ENCODE measurements around the gene APBB1IP.
A peak's percentile ranks its signal among the peaks of the same experiment; 100 is the strongest.

APBB1IP gene

DNA sequence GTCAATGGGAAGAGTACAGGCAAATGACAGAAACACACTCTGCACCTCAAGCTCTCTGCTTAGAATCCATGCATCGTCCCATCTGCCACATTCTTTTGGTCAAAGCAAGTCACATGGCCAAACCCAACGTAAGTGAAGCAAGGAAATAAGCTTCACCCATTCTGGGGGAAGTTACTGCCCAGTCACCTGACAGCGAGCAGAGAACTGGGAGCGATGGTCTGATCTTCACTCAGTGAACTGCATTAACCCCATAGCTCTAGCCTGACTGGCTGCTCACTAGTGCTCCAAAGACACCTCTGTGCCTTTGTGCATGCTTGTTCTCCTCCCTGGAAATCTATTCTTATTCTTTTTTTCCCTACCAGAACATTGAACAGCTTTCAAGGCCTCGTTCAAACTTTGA, 89.9 kb downstream of the APBB1IP start:
- TF ChIP-seq, protein P1, sequence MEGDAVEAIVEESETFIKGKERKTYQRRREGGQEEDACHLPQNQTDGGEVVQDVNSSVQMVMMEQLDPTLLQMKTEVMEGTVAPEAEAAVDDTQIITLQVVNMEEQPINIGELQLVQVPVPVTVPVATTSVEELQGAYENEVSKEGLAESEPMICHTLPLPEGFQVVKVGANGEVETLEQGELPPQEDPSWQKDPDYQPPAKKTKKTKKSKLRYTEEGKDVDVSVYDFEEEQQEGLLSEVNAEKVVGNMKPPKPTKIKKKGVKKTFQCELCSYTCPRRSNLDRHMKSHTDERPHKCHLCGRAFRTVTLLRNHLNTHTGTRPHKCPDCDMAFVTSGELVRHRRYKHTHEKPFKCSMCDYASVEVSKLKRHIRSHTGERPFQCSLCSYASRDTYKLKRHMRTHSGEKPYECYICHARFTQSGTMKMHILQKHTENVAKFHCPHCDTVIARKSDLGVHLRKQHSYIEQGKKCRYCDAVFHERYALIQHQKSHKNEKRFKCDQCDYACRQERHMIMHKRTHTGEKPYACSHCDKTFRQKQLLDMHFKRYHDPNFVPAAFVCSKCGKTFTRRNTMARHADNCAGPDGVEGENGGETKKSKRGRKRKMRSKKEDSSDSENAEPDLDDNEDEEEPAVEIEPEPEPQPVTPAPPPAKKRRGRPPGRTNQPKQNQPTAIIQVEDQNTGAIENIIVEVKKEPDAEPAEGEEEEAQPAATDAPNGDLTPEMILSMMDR (IDR thresholded peaks at IDR 0.05; ENCODE audit: low read depth, low read length) = no peak
- no peak overlapping the region for H3K4me3 ChIP-seq (replicated peaks in 1 of 2; ENCODE audit: low read depth in 2 of 2, low read length in 2 of 2)
- DNase-seq (ENCODE audit: low read depth in 2 of 2) = no peak

DNA sequence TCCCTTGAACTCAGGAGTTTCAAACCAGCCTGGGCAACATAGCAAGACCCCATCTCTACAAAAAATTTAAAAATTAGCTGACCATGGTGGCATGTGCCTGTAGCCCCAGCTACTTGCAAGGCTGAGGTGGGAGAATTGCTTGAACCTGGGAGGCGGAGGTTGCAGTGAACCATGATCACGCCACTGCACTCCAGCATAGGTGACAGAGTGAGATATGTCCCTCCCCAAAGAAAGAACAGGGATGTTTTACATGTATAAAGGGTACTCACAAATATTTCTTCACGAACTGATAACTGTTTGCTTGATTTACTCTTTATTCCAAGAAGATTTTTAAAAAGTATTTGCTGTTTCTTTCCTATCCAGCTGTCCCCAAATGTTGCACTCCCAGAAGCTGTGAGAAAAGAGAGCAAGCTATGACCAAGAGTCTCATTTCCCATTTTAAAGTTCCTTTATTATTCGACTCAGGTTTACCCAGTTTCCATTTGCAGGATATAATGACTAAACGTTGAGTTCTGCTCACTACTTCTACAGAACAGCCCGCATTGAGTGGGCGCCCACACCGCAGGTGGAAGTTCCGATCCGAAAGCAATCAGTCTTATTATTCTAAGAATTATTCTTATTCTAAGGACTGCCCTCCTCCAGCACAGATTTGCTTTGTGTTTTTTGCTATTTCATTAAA, 90.7 kb downstream of the APBB1IP start:
- no peak for DNase-seq (ENCODE audit: low read depth in 2 of 2)
- TF ChIP-seq, protein P1 (IDR thresholded peaks at IDR 0.05; ENCODE audit: low read depth, low read length) = no peak
- H3K4me3 ChIP-seq (replicated peaks in 1 of 2; ENCODE audit: low read depth in 2 of 2, low read length in 2 of 2) = no peak overlapping the region

DNA sequence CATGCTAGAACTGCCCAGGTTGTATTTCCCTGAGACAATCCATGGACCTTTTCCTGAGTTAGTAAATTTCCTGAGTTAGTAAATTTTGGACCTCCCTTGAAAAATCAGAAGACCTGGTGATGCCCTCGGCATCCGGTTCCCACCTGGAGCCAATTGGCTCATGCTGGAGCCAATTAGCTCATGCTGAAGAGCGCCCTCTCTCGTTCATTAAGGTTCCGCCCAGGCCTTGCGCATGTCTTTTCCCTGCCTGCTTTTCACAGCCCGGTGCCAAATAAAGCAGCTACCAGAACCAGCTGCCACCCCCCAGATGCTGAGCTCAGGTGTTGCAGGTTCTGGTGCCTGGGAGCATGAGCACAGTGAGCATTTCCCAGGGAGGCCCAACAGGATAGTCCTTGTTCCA, 96.2 kb downstream of the APBB1IP start:
- no peak overlapping the region for H3K4me3 ChIP-seq (replicated peaks in 1 of 2; ENCODE audit: low read depth in 2 of 2, low read length in 2 of 2)
- TF ChIP-seq, protein P1 (IDR thresholded peaks at IDR 0.05; ENCODE audit: low read depth, low read length) = no peak
- no peak for DNase-seq (ENCODE audit: low read depth in 2 of 2)

DNA sequence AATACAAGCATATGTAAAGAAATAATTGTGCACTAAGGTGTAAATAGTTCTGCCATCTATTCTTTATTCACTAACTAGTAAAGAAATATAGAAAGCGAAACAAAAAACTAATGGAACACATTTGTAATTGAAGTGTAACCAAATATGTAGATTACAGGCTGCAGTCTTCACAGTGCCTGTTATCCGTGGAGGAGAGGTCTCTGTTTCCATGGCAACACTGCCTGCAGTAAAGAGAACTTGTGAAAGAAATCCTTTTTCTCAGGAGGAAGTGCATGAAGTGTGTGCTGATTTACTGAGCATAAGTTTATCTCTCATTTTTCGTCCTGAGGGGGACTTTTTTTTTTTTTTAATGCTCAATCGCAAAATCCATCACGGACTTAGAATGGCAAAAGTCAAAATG, 102.5 kb downstream of the APBB1IP start:
- DNase-seq (ENCODE audit: low read depth in 2 of 2) = peak in 1 of 2 donors; percentile 6
- H3K4me3 ChIP-seq (replicated peaks in 1 of 2; ENCODE audit: low read depth in 2 of 2, low read length in 2 of 2) = no peak overlapping the region
- TF ChIP-seq, protein P1 (IDR thresholded peaks at IDR 0.05; ENCODE audit: low read depth, low read length) = no peak

DNA sequence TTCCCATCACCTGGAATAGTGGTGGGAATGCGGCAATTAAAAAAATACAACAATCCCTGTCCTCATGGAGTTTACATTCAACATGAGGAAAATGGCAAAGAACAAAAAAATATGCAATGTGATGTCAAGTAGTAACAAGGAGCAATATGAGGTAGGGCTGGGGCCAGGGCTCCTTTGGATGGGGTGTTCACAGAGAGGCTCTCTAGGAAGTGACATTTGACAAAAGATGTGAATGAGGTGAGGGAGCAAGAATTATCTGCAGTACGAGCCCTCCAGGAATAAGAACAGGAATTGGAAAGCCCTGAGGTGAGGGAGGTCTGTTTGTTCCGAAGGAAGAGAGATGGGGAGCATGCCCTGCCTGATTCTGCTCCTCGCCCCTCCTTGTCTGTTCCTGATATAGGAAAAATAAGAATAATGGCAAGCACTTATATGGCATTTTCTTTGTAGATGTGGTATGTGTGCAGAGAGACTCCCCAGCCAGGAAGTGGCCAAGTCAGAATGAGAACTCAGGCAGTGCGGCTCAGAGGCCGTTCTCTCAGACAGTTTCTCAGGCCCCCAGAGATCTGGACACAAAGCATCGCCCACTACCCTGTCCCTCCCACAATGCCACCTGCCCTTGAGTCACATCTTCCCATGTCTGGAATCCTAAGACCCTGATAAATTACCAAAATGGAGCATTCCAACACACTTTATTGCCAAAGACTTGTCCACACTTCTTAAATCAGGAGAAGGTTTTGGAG, 105.6 kb downstream of the APBB1IP start:
- no peak overlapping the region for H3K4me3 ChIP-seq (replicated peaks in 1 of 2; ENCODE audit: low read depth in 2 of 2, low read length in 2 of 2)
- no peak for DNase-seq (ENCODE audit: low read depth in 2 of 2)
- TF ChIP-seq, protein P1 (IDR thresholded peaks at IDR 0.05; ENCODE audit: low read depth, low read length) = no peak

DNA sequence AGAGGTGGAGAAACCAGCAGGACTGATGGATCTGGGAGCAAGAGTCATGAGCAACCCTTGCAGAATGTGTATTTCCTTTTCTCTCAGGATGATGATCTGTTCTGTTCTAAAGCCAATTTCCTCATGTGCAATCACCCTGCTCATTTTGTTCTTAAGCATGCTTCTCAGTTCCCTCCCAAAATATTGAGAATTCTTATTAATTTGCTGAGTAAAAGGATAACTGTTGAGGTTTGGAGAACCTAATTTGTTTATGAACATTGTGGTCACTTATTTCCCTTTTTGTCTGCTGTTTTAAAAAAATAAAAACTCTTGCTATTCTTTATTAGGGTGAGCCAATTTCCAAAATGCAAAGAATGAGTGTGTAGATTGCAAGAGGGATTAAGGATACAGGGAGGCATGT, 106.8 kb downstream of the APBB1IP start:
- no peak overlapping the region for H3K4me3 ChIP-seq (replicated peaks in 1 of 2; ENCODE audit: low read depth in 2 of 2, low read length in 2 of 2)
- no peak for DNase-seq (ENCODE audit: low read depth in 2 of 2)
- TF ChIP-seq, protein P1 (IDR thresholded peaks at IDR 0.05; ENCODE audit: low read depth, low read length) = no peak

Measured in cardiac fibroblast (primary cell).